ENCODE results near the gene MYL11. TPM values are rescaled to one million over a fixed set of nuclear protein-coding genes. Genes with fewer than 3 reads are reported as not detected.

MYL11 gene
- total and polyA plus RNA-seq, 12 donors, result 1.1 to 2.9 (median 2.7) TPM; not detected in 9

DNA sequence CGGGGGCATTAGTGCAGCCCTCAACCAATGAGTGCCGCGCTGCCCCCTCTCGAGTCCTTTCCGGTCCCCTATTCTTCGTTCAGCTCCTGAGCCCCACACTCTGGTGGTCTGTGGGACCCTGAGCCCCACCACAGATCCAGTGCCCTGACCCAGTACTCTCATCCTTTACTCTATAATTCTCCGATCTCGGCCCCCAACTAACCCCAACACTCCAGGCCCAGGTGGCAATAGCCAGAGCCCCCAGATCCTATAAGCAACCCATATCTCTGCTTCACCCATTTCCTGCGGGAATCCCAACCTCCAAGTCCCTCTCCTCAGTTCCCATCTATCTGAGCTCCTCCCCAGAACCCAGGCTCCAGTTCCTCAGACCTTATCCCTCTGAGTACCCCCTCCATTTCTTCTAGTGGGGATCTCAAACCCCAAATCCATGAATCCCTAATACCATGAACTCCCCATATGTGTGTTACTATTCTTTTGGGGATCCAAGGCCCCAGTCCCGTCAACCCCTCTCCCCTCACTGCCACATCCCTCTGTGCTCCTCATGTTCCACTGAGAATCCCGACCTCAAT lies 3.3 kb upstream of the MYL11 start:
- Histone ChIP-seq H3K36me3 (replicated peaks in 1 of 2) (peaks cover 0 to 3% of the 10 kb centered on the region in 2 donors), H3K4me3 (peak overlapping the region in 2 of 4 donors; percentile 11 to 50), H3K27me3 (no peaks in the 10 kb centered on the region), H3K4me1 (replicated peaks in 1 of 2) (peaks cover 23 to 31% of the 10 kb centered on the region in 2 donors), H3K9me3 (replicated peaks in 1 of 3) (no peaks in the 10 kb centered on the region), H3K27ac (peak overlapping the region in 4 of 5 donors; percentile 54 to 92 (median 77))
- 20 to 30% (median 22%) methylated on average over 7 to 11 of the region's 11 CpGs for WGBS, 4 donors
- TF ChIP-seq POLR2A (IDR thresholded peaks at IDR 0.05), result no peak
- TF ChIP-seq CTCF (IDR thresholded peaks at IDR 0.05), result no peak
- DNase-seq, result no peak
- intact Hi-C loops (cut with DNase I), result no loop called here

DNA sequence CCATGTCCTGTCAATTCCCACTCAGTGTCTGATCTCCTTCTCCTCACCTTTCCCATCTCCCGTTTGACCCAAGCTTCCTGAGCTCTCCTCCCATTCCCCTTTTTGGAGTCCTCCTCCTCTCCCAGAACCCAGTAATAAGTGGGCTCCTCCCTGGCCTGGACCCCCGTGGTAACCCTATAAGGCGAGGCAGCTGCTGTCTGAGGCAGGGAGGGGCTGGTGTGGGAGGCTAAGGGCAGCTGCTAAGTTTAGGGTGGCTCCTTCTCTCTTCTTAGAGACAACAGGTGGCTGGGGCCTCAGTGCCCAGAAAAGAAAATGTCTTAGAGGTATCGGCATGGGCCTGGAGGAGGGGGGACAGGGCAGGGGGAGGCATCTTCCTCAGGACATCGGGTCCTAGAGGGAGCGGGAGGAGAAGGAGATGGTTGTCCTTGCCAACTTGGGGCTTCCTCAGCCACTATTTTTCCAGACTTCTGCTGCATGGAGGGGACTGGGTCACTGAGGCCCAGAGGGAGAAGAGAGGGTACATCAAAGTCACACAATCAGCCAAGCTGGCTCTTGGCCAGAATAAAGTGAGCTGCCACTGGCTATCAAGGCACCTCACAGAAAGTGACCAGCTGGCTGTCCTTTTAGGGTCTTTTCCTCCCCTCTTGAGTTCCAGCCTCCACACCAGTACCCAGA lies 2.4 kb upstream of the MYL11 start:
- H3K9me3 ChIP-seq (replicated peaks in 1 of 3), result no peaks in the 10 kb centered on the region
- no peaks in the 10 kb centered on the region for H3K36me3 ChIP-seq (replicated peaks in 1 of 2)
- peaks cover 23 to 24% of the 10 kb centered on the region in 2 donors for H3K4me1 ChIP-seq (replicated peaks in 1 of 2)
- H3K27ac ChIP-seq, result no peak overlapping the region
- H3K4me3 ChIP-seq, result no peak overlapping the region
- H3K27me3 ChIP-seq, result no peaks in the 10 kb centered on the region
- TF ChIP-seq POLR2A (IDR thresholded peaks at IDR 0.05) (no peak), CTCF (IDR thresholded peaks at IDR 0.05) (no peak)
- intact Hi-C loops (cut with DNase I), result no loop called here
- WGBS, 4 donors, result 73 to 81% (median 75%) methylated on average over 6 of the region's 6 CpGs
- peak in 1 of 7 donors; percentile 63 for DNase-seq

DNA sequence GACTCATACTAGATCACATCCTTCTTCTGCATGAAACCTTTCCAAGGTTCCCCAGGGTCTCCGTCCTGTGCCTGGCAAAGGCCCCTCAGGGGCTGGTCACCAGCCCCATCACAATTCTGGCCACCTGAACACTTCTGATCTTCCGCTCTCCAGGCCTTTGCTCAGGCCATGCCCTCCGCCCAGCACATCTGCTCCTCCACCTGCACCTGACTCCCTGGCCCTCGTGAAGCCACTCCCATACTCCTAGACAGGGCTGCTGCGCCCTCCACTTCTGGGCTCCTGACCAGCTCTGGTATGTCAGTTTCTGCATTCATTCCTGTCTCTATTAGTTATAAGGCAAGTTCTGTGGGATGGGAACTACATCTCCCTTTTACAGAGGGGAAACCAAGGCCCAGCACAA lies 1.9 kb upstream of the MYL11 start:
- Histone ChIP-seq H3K27me3 (no peaks in the 10 kb centered on the region), H3K4me3 (no peak overlapping the region), H3K9me3 (replicated peaks in 1 of 3) (no peaks in the 10 kb centered on the region), H3K4me1 (replicated peaks in 1 of 2) (peaks cover 24% of the 10 kb centered on the region in 2 donors), H3K27ac (no peak overlapping the region), H3K36me3 (replicated peaks in 1 of 2) (no peaks in the 10 kb centered on the region)
- TF ChIP-seq POLR2A (IDR thresholded peaks at IDR 0.05) (no peak), CTCF (IDR thresholded peaks at IDR 0.05) (no peak)
- 88 to 98% (median 92%) methylated on average over 5 of the region's 5 CpGs for WGBS, 4 donors
- no peak for DNase-seq
- intact Hi-C loops (cut with DNase I), result no loop called here

GRCh38 chr16:30375864-30376263 lies 1.3 kb downstream of the MYL11 start:
- Histone ChIP-seq H3K4me3 (no peak overlapping the region), H3K27ac (no peak overlapping the region), H3K9me3 (replicated peaks in 1 of 3) (no peaks in the 10 kb centered on the region), H3K27me3 (no peaks in the 10 kb centered on the region), H3K4me1 (replicated peaks in 1 of 2) (peaks cover 13 to 23% of the 10 kb centered on the region in 2 donors), H3K36me3 (replicated peaks in 1 of 2) (no peaks in the 10 kb centered on the region)
- WGBS, 4 donors, result 88 to 97% (median 95%) methylated on average over 5 to 8 of the region's 8 CpGs
- intact Hi-C loops (cut with DNase I), result no loop called here
- TF ChIP-seq POLR2A (IDR thresholded peaks at IDR 0.05), result no peak
- no peak for TF ChIP-seq CTCF (IDR thresholded peaks at IDR 0.05)
- DNase-seq, result no peak

All from adrenal gland (tissue), 12 donors.